Choroid plexus epithelial cell (primary cell): ENCODE data around the gene GPR142.
A peak's percentile ranks its signal among the peaks of the same experiment; 100 is the strongest.

Source experiments
- DNase-seq: peaks from one replicate; pipeline ENCODE4 v3.0.0-alpha.2; 2010; ENCODE audit warnings: low read depth
- H3K4me3 ChIP-seq: 2 replicates; pipeline ENCODE4 v1.5.1; 2011; ENCODE audit warnings: low read depth, mild to moderate bottlenecking, control low read depth, low read length, moderate library complexity
- CTCF ChIP-seq: conservative IDR thresholded peaks from 2 replicates; pipeline ENCODE4 v1.5.1; 2011; ENCODE audit warnings: low read depth, mild to moderate bottlenecking, control low read depth, inconsistent platforms, low read length, moderate library complexity

Gene GPR142

GRCh38 chr17:74329378-74329777 lies 37.9 kb upstream of the GPR142 start:
- DNase-seq, result no peak
- H3K4me3 ChIP-seq, result no peak overlapping the region
- TF ChIP-seq CTCF, result no peak

- TF ChIP-seq CTCF, result no peak
- DNase-seq, result no peak
- H3K4me3 ChIP-seq, result no peak overlapping the region
Measured at GRCh38 chr17:74330446-74330845, 36.9 kb upstream of the GPR142 start.

- no peak for DNase-seq
- H3K4me3 ChIP-seq, result no peak overlapping the region
- no peak for TF ChIP-seq CTCF
Measured at GRCh38 chr17:74332017-74332650, 35.2 kb upstream of the GPR142 start.

- H3K4me3 ChIP-seq, result no peak overlapping the region
- DNase-seq, result no peak
- no peak for TF ChIP-seq CTCF
Measured at GRCh38 chr17:74332763-74333283, 34.5 kb upstream of the GPR142 start.

GRCh38 chr17:74334393-74335039 lies 32.8 kb upstream of the GPR142 start:
- TF ChIP-seq CTCF, result no peak
- DNase-seq, result peak; percentile 8
- H3K4me3 ChIP-seq, result no peak overlapping the region

GRCh38 chr17:74335529-74336062 lies 31.7 kb upstream of the GPR142 start:
- DNase-seq, result no peak
- H3K4me3 ChIP-seq, result no peak overlapping the region
- TF ChIP-seq CTCF, result no peak

- no peak overlapping the region for H3K4me3 ChIP-seq
- no peak for DNase-seq
- TF ChIP-seq CTCF, result no peak
Measured at GRCh38 chr17:74336307-74336706, 31.0 kb upstream of the GPR142 start.
